ENCODE data around the gene MYBPC2.

Gene MYBPC2

GRCh38 chr19:50513746-50514345 lies 81.2 kb downstream of the MYBPC2 start, which contains the start of gene ASPDH:
TSS of gene ASPDH (minus strand) at chr19:50513913. CDS start at chr19:50513823, 90 bp downstream.
- no peak for DNase-seq (ENCODE audit: low read depth in 4 of 4, low spot score in 1 of 4)

GRCh38 chr19:50514346-50515167 lies 81.9 kb downstream of the MYBPC2 start:
- DNase-seq (ENCODE audit: low read depth in 4 of 4, low spot score in 1 of 4), result no peak

GRCh38 chr19:50515168-50515561 lies 82.5 kb downstream of the MYBPC2 start:
- DNase-seq (ENCODE audit: low read depth in 4 of 4, low spot score in 1 of 4), result no peak

Data from stimulated activated CD4-positive, alpha-beta T cell treated with anti-CD3 and anti-CD28 coated beads, Interleukin-1b, Interleukin-23, amount 100 ng/mL, for 24 hours (primary cell).